H4 (cell line): Measurements from ENCODE around the gene PEPD. TPM values are rescaled to one million over a fixed set of nuclear protein-coding genes. Genes with fewer than 3 reads are reported as not detected.
A peak's percentile ranks its signal among the peaks of the same experiment; 100 is the strongest.

Source experiments
- DNase-seq: peaks from one replicate; pipeline ENCODE4 v3.0.0-alpha.2; 2015; ENCODE audit warnings: low spot score
- total RNA-seq: library from RNA; depleted of rRNA; stranded (reverse); fragments of >200 nt; shearing (Covaris generic); gene quantifications from 2 replicates; pipeline ENCODE4 v1.2.3, GENCODE V29; 2014

PEPD gene
- total RNA-seq, 1 experiment from 2014 or later = 62.7 TPM

GRCh38 chr19:33407716-33408115 lies 113.9 kb downstream of the PEPD start:
- no peak for DNase-seq

GRCh38 chr19:33407140-33407551 lies 114.4 kb downstream of the PEPD start:
- no peak for DNase-seq

GRCh38 chr19:33406521-33407139 lies 115.0 kb downstream of the PEPD start:
- peak; percentile 59 for DNase-seq

GRCh38 chr19:33405553-33406461 lies 115.8 kb downstream of the PEPD start:
- DNase-seq = no peak

- no peak for DNase-seq
Measured at GRCh38 chr19:33405254-33405552, 116.4 kb downstream of the PEPD start.

- no peak for DNase-seq
Measured at GRCh38 chr19:33404506-33405253, 116.9 kb downstream of the PEPD start.

- no peak for DNase-seq
Measured at GRCh38 chr19:33403973-33404304, 117.7 kb downstream of the PEPD start.

- DNase-seq = no peak
Measured at GRCh38 chr19:33403221-33403972, 118.2 kb downstream of the PEPD start.

GRCh38 chr19:33402421-33403220 lies 119.0 kb downstream of the PEPD start:
- DNase-seq = no peak

GRCh38 chr19:33401683-33402420 lies 119.7 kb downstream of the PEPD start:
- no peak for DNase-seq

- DNase-seq = no peak
Measured at GRCh38 chr19:33400856-33401682, 120.5 kb downstream of the PEPD start.

- no peak for DNase-seq
Measured at GRCh38 chr19:33399745-33400681, 121.6 kb downstream of the PEPD start.

GRCh38 chr19:33399081-33399744 lies 122.4 kb downstream of the PEPD start:
- DNase-seq = no peak

- DNase-seq = no peak
Measured at GRCh38 chr19:33398361-33399060, 123.1 kb downstream of the PEPD start.

- no peak for DNase-seq
Measured at GRCh38 chr19:33397536-33398360, 123.8 kb downstream of the PEPD start.
